ENCODE measurements around the gene NKX6-2.

GRCh38 chr10:132754071-132754470 lies 31.9 kb downstream of the NKX6-2 start:
- no peak for TF ChIP-seq IRF3 (IDR thresholded peaks at IDR 0.05)
- no peak for TF ChIP-seq NFIC (IDR thresholded peaks at IDR 0.05; ENCODE audit: low read depth, low read length)
- no peak for TF ChIP-seq PRDM15 (CRISPR knock-in tag; IDR thresholded peaks at IDR 0.05)
- TF ChIP-seq CTCF (IDR thresholded peaks at IDR 0.05 in 2 of 3, conservative IDR thresholded peaks at IDR 0.05 in 1 of 3; ENCODE audit: control insufficient read depth in 2 of 3, extremely low read depth in 1 of 3, insufficient read depth in 1 of 3, low read depth in 3 of 3, low read length in 3 of 3) = no peak
- TF ChIP-seq MAX (IDR thresholded peaks at IDR 0.05; ENCODE audit: low read depth, low read length) = no peak
- TF ChIP-seq CHD2 (IDR thresholded peaks at IDR 0.05; ENCODE audit: borderline replicate concordance, low read depth, low read length) = no peak
- no peak for TF ChIP-seq ZBED1 (IDR thresholded peaks at IDR 0.05; ENCODE audit: borderline replicate concordance)
- no peak for TF ChIP-seq ZBTB4 (CRISPR knock-in tag; IDR thresholded peaks at IDR 0.05)
- no peak for TF ChIP-seq TARDBP (IDR thresholded peaks at IDR 0.05; ENCODE audit: borderline replicate concordance)
- TF ChIP-seq KDM1A (IDR thresholded peaks at IDR 0.05; ENCODE audit: borderline replicate concordance) = no peak

Data from GM12878 (cell line).